Measurements from ENCODE around the gene SVIL.

DNA sequence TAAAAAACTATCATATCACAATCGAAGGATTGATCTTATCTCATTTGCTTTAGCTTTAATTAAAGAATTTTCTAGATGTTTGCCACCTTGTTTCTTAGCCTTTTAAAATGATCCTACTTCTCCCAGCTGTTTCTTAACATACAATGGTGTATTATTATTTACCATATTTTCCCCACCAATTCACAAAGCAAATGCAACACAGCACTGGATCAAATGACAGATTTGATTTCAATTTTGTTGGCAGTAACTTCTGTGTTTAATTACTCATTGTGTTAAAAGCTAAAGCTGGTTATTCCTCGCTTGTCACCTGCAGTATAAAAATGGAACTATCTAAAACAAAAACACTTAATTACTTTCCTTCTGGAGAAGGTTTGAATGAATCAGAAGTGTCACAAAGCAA is 19.6 kb downstream of the SVIL start:
- TF ChIP-seq YY1 (IDR thresholded peaks at IDR 0.05): no peak
- TF ChIP-seq TAF1 (conservative IDR thresholded peaks at IDR 0.05): no peak
- TF ChIP-seq, protein P1, sequence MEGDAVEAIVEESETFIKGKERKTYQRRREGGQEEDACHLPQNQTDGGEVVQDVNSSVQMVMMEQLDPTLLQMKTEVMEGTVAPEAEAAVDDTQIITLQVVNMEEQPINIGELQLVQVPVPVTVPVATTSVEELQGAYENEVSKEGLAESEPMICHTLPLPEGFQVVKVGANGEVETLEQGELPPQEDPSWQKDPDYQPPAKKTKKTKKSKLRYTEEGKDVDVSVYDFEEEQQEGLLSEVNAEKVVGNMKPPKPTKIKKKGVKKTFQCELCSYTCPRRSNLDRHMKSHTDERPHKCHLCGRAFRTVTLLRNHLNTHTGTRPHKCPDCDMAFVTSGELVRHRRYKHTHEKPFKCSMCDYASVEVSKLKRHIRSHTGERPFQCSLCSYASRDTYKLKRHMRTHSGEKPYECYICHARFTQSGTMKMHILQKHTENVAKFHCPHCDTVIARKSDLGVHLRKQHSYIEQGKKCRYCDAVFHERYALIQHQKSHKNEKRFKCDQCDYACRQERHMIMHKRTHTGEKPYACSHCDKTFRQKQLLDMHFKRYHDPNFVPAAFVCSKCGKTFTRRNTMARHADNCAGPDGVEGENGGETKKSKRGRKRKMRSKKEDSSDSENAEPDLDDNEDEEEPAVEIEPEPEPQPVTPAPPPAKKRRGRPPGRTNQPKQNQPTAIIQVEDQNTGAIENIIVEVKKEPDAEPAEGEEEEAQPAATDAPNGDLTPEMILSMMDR (IDR thresholded peaks at IDR 0.05; ENCODE audit: low read depth, low read length, missing input control): no peak
- TF ChIP-seq, protein P2, sequence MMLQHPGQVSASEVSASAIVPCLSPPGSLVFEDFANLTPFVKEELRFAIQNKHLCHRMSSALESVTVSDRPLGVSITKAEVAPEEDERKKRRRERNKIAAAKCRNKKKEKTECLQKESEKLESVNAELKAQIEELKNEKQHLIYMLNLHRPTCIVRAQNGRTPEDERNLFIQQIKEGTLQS (IDR thresholded peaks at IDR 0.05): no peak
- TF ChIP-seq, protein P3, sequence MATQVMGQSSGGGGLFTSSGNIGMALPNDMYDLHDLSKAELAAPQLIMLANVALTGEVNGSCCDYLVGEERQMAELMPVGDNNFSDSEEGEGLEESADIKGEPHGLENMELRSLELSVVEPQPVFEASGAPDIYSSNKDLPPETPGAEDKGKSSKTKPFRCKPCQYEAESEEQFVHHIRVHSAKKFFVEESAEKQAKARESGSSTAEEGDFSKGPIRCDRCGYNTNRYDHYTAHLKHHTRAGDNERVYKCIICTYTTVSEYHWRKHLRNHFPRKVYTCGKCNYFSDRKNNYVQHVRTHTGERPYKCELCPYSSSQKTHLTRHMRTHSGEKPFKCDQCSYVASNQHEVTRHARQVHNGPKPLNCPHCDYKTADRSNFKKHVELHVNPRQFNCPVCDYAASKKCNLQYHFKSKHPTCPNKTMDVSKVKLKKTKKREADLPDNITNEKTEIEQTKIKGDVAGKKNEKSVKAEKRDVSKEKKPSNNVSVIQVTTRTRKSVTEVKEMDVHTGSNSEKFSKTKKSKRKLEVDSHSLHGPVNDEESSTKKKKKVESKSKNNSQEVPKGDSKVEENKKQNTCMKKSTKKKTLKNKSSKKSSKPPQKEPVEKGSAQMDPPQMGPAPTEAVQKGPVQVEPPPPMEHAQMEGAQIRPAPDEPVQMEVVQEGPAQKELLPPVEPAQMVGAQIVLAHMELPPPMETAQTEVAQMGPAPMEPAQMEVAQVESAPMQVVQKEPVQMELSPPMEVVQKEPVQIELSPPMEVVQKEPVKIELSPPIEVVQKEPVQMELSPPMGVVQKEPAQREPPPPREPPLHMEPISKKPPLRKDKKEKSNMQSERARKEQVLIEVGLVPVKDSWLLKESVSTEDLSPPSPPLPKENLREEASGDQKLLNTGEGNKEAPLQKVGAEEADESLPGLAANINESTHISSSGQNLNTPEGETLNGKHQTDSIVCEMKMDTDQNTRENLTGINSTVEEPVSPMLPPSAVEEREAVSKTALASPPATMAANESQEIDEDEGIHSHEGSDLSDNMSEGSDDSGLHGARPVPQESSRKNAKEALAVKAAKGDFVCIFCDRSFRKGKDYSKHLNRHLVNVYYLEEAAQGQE (IDR thresholded peaks at IDR 0.05): no peak
- no peak for TF ChIP-seq SP1 (IDR thresholded peaks at IDR 0.05)
- no peak for TF ChIP-seq GABPA (IDR thresholded peaks at IDR 0.05 in 1 of 2, conservative IDR thresholded peaks at IDR 0.05 in 1 of 2)
- no peak for TF ChIP-seq RXRA (IDR thresholded peaks at IDR 0.05)
